ENCODE data around the gene EMCN. TPM values are rescaled to one million over a fixed set of nuclear protein-coding genes. Genes with fewer than 3 reads are reported as not detected.

Gene EMCN
- total and polyA plus RNA-seq, 9 of the 15 experiments (the other 6 are each of a cell fraction or from before 2014, with no cell fraction given), result not detected

- Histone ChIP-seq H2AFZ (ENCODE audit: low read depth, low read length) (no peak overlapping the region), H3K27me3 (ENCODE audit: control insufficient read depth in 2 of 2, insufficient read depth in 2 of 2, low read length in 2 of 2) (no peaks in the 10 kb centered on the region), H3K27ac (ENCODE audit: extremely low read depth, low read depth, low read length) (no peak overlapping the region), H4K20me1 (replicated peaks; ENCODE audit: control insufficient read depth, insufficient read depth, low read length) (no peaks in the 10 kb centered on the region), H3K4me1 (replicated peaks in 1 of 2; ENCODE audit: control insufficient read depth in 2 of 2, insufficient read depth in 2 of 2, low read length in 2 of 2) (no peaks in the 10 kb centered on the region), H3K9me3 (replicated peaks; ENCODE audit: control insufficient read depth, insufficient read depth, low read depth, low read length) (0 out of 2 replicates have a peak, but pooled peaks cover 2% of the 10 kb centered on the region), H3K9ac (ENCODE audit: insufficient read depth in 1 of 2, low read depth in 2 of 2, low read length in 2 of 2) (no peak overlapping the region), H3K4me3 (no peak overlapping the region), H3K36me3 (ENCODE audit: control insufficient read depth, insufficient read depth, low read length) (no peaks in the 10 kb centered on the region), H3K79me2 (ENCODE audit: control insufficient read depth, insufficient read depth, low read length) (no peaks in the 10 kb centered on the region), H3K9me1 (ENCODE audit: control insufficient read depth, insufficient read depth, low read length) (no peaks in the 10 kb centered on the region), H3K4me2 (ENCODE audit: insufficient read depth, low read length) (no peak overlapping the region)
- in situ Hi-C loops (cut with MboI), result no loop called here
- TF ChIP-seq KAT7 (CRISPR knock-in tag; IDR thresholded peaks at IDR 0.05; ENCODE audit: borderline replicate concordance), result no peak
- TF ChIP-seq E2F6 (IDR thresholded peaks at IDR 0.05; ENCODE audit: borderline replicate concordance in 1 of 2, extremely low read depth in 1 of 2, insufficient read depth in 1 of 2, insufficient read length in 1 of 2, low read depth in 1 of 2, low read length in 1 of 2, poor library complexity in 1 of 2, severe bottlenecking in 1 of 2), result no peak
- TF ChIP-seq ZNF639 (CRISPR knock-in tag; conservative IDR thresholded peaks at IDR 0.05 in 1 of 2, IDR thresholded peaks at IDR 0.05 in 1 of 2), result no peak
- no peak for TF ChIP-seq SMARCA4 (IDR thresholded peaks at IDR 0.05)
- ATAC-seq (no peak), DNase-seq (ENCODE audit: extremely low read depth in 1 of 4, low spot score in 3 of 4) (no peak), FAIRE-seq (no peak)
- intact Hi-C loops (cut with micrococcal nuclease), result no loop called here
- WGBS (ENCODE audit: insufficient coverage, low coverage, missing lambda C conversion rate), result 1% methylated on average over 5 of the region's 5 CpGs
- ChIA-PET POLR2A (interaction anchor here (0.7 kb wide), 1 partner anchor 1083 kb away, joined by 3 read pairs; no protein-coding TSS in a partner anchor), CTCF (ENCODE audit: low intra/inter-chr PET ratio) (no interaction called here)
- no TSS peak for BruUV-seq (replicated peaks)
Measured at GRCh38 chr4:100379583-100380105, 138.2 kb downstream of the EMCN start.

Measured in K562 (cell line).